Body of pancreas (tissue), 4 donors: ENCODE results near the gene TCAP. TPM values are rescaled to one million over a fixed set of nuclear protein-coding genes. Genes with fewer than 3 reads are reported as not detected.
A peak's percentile ranks its signal among the peaks of the same experiment; 100 is the strongest.

Experiments
- ATAC-seq: fragments of 150-250 bp; one replicate; pipeline ENCODE4 v1.9.1; 2016
- DNase-seq, 4 donors: peaks; one replicate each; pipeline ENCODE4 v3.0.0-alpha.2; 2019
- H3K27ac ChIP-seq, 4 donors: fragments of 200-600 bp; sonication (generic); 1 replicate in 3 of 4; 2 replicates in 1 of 4; pipeline versions ENCODE4 v1.5.1 to v1.6.1; 2016 to 2019; ENCODE audit warnings: mild to moderate bottlenecking in 1 of 4, mixed read lengths in 1 of 4, moderate library complexity in 1 of 4
- H3K27me3 ChIP-seq, 2 donors: fragments of 200-600 bp; sonication (generic); one replicate each; pipeline ENCODE4 v1.6.0; 2016; ENCODE audit warnings: mild to moderate bottlenecking in 1 of 2
- H3K36me3 ChIP-seq, 2 donors: fragments of 200-600 bp; sonication (generic); replicated peaks in 1 of 2; 2 replicates each; pipeline ENCODE4 v1.5.1; 2016; ENCODE audit warnings: low read depth in 2 of 2; ENCODE audit not compliant: insufficient read depth in 1 of 2
- H3K4me1 ChIP-seq: fragments of 200-600 bp; sonication (generic); one replicate; pipeline ENCODE4 v1.6.0; 2016
- H3K4me3 ChIP-seq, 2 donors: fragments of 200-600 bp; sonication (generic); 1 replicate in 1 of 2; 2 replicates in 1 of 2; pipeline ENCODE4 v1.5.1; 2016 to 2019
- H3K9me3 ChIP-seq, 3 donors: fragments of 200-600 bp; sonication (generic); 1 replicate in 2 of 3; 2 replicates in 1 of 3; pipeline ENCODE4 v1.5.1; 2016
- POLR2A ChIP-seq, 3 donors: fragments of 450-650 bp; IDR thresholded peaks; one replicate each; pipeline ENCODE4 v1.6.1; 2016; ENCODE audit warnings: antibody characterized with exemption in 3 of 3, mild to moderate bottlenecking in 2 of 3
- WGBS, 2 donors: methylation state at CpG; one replicate each; pipeline ENCODE4 v1.1.5; 2017; 5-methylcytosine and 5-hydroxymethylcytosine counted together
- intact Hi-C: fragments of 100-400 bp; cut with DNase I; formaldehyde crosslinking; loops from one replicate; pipeline ENCODE4 v1.15.1; 2023
- total RNA-seq, 2 donors: library from RNA; depleted of rRNA; stranded (reverse); fragments of >200 nt; gene quantifications; one replicate each; pipeline ENCODE4 v1.1.0, GENCODE V29; 2016
- TF ChIP-seq, protein P1 (sequence below), 7 experiments: fragments of 450-650 bp in 4 of 7; fragments of 200-600 bp in 3 of 7; sonication (generic) in 3 of 7; IDR thresholded peaks; one replicate each; pipeline ENCODE4 v1.5.1; 2016 to 2019; ENCODE audit warnings: antibody characterized with exemption in 7 of 7

Gene TCAP
- total RNA-seq, 2 donors from 2014 or later, result 0.26 TPM; not detected in 1

DNA sequence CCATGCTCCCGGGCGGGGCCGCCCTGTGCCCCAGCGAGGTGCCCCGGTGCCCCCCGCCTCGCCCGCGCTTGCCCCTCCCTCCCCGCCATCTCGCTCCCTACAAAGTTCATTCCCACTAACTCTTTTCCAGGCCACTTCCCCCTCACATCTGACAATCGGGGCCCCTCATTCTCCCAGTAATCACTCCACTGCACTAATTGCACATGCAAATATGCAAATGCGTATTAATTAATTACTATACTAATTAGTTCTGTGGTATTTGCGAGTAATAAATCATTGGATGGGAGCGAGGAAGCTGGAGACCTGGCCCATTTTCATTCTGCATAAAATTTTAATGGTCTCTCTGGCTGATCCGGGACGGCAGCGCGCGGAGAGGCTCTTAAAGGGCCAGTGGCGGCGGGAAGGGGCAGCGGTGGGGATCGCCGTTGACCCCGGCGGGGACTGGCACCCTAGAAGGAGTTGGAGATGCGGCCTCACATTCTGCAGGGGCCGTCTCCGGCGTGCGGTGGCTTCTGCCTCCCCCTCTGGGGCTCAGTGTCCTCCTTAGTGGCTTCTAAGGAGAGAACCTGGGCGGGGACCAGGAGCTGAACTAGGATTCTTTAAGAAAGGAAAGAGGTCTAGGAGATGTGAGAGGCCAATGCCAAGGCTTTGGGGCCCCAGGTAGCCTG, 46.8 kb upstream of the TCAP start:
- Histone ChIP-seq H3K27ac (peak overlapping the region; percentile 26 to 75 (median 70)), H3K4me1 (peaks cover 33% of the 10 kb centered on the region), H3K9me3 (no peaks in the 10 kb centered on the region), H3K27me3 (no peaks in the 10 kb centered on the region), H3K36me3 (no peaks in the 10 kb centered on the region), H3K4me3 (peak overlapping the region in 1 of 2 donors; percentile 51)
- ATAC-seq, result peak; percentile 23
- intact Hi-C loops, result no loop called here
- WGBS, 2 donors, result 1 to 4% methylated on average over 31 to 32 of the region's 33 CpGs
- TF ChIP-seq, protein P1, sequence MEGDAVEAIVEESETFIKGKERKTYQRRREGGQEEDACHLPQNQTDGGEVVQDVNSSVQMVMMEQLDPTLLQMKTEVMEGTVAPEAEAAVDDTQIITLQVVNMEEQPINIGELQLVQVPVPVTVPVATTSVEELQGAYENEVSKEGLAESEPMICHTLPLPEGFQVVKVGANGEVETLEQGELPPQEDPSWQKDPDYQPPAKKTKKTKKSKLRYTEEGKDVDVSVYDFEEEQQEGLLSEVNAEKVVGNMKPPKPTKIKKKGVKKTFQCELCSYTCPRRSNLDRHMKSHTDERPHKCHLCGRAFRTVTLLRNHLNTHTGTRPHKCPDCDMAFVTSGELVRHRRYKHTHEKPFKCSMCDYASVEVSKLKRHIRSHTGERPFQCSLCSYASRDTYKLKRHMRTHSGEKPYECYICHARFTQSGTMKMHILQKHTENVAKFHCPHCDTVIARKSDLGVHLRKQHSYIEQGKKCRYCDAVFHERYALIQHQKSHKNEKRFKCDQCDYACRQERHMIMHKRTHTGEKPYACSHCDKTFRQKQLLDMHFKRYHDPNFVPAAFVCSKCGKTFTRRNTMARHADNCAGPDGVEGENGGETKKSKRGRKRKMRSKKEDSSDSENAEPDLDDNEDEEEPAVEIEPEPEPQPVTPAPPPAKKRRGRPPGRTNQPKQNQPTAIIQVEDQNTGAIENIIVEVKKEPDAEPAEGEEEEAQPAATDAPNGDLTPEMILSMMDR (IDR thresholded peaks at IDR 0.05), result no peak
- no peak for TF ChIP-seq POLR2A (IDR thresholded peaks at IDR 0.05)
- DNase-seq, result peak in 1 of 4 donors; percentile 41

DNA sequence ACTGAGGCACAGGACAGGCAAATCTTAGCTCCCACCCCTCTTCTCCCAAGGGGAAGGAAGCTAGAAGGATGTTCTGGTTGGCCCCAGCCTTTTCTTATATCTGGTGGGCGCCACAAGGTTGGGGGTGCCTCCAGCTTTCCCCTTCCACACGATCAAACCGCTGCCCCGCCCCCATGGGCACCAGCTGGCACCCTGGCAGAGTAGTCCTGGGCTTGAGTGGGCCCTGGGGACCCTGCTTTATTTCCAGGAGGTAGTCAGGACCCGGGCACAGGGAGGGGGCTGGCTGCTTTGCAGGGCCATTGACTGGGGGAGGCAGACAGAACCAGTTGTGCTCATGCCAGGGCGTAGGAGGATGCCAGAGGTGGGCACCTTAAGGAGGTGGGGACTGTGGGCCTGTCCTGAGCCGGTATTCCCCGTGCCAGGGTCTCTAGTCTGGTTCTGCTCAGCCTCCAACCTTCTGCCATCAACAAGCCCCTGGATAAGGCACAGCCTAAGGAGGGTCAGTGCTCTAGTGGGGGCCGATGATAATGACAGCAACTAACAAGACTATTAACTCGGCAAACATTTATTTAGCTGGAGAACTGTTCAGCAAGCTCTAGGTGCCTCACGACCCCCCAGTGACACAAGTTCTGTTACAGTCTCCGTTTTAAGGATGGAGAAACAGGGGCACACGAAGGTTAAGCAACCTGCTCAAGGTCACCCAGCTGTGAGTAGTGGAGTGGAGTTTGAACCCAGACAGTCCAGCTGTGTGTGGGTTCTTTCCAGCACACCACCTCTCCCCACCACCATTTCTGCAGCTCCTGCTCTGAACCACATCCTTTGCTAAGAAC, 46.0 kb upstream of the TCAP start:
- H3K27ac ChIP-seq, result no peak overlapping the region

DNA sequence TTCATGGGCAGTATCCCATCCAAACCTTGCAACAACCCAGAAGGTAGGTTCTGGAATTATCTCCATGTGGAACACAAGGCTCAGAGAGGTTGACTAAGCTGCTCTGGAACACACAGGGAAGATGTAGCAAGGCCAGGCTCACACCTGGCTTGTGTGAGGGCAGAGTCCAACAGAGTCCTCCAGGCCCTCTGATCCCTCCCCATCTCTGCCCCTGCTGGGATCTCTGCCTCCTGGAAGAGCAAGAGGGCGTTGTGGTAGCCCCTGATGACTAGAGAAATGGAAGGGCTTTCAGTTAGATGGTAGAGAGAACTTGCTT, 45.4 kb upstream of the TCAP start:
- Histone ChIP-seq H3K27me3 (no peaks in the 10 kb centered on the region), H3K4me3 (no peak overlapping the region), H3K4me1 (peaks cover 36% of the 10 kb centered on the region), H3K27ac (no peak overlapping the region), H3K9me3 (no peaks in the 10 kb centered on the region), H3K36me3 (no peaks in the 10 kb centered on the region)
- DNase-seq (no peak), ATAC-seq (no peak)
- intact Hi-C loops, result loop anchor here (5.0 kb wide), 1 partner anchor 67 kb away; no protein-coding TSS in a partner anchor
- WGBS, 2 donors, result 56% methylated on average over 1 of the region's 1 CpG; no CpG with 5 or more reads in 1 of the 2 donors
- TF ChIP-seq, protein P1 (IDR thresholded peaks at IDR 0.05), result no peak
- no peak for TF ChIP-seq POLR2A (IDR thresholded peaks at IDR 0.05)

More for the DNA sequence above, 46.0 kb upstream of the TCAP start:
- H3K27me3 ChIP-seq, result no peaks in the 10 kb centered on the region
- intact Hi-C loops, result no loop called here
- no peak for ATAC-seq
- TF ChIP-seq, protein P1 (IDR thresholded peaks at IDR 0.05), result no peak
- no peak for TF ChIP-seq POLR2A (IDR thresholded peaks at IDR 0.05)
- no peaks in the 10 kb centered on the region for H3K36me3 ChIP-seq
- DNase-seq, result no peak
- H3K4me3 ChIP-seq, result no peak overlapping the region
- peaks cover 36% of the 10 kb centered on the region for H3K4me1 ChIP-seq
- 34 to 43% methylated on average over 8 to 13 of the region's 13 CpGs for WGBS, 2 donors
- no peaks in the 10 kb centered on the region for H3K9me3 ChIP-seq

DNA sequence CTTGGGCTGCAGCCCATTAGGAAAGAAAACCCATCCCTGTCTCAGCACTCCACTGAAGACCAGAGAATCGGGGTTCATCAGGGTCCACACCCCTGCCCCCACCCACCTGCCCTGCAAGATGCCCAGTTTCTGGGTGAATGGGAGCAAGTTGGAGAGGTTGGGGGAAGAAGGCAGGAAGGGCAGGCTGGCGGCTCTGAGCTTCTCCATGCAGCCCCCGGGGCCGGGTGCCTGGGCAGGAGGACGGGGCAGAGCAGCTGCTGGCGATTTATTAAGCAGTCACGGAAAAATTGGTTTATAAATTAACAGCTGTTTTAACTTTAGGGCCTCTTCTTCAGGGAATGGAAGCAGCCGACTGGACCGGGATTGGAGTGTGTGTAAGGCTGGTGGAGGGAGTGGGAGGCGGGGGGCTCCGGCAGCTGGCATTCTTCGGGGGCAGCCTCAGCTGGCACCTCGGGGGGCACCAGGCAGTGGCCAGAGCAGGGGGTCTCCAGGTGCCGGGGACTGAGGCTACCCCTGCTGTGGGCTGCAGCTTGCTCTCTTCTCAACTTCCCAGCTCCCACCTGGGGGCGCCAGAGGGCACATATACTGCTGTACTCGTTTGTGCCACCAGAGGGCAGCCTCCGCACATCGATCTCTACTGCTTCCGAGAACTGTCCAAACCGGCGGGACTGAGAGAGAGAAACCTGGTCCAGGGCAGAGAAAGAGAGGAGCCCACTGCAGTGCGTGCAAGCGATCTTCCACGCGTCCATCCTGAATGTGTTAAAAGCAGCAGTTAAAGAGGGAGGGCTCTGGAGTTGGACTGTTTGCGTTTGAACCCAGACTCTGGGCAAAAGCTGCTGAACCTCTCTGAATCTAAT, 43.4 kb upstream of the TCAP start:
- Histone ChIP-seq H3K27me3 (peaks cover 0 to 5% of the 10 kb centered on the region in 2 donors), H3K4me1 (peaks cover 54% of the 10 kb centered on the region), H3K27ac (no peak overlapping the region), H3K36me3 (no peaks in the 10 kb centered on the region), H3K4me3 (no peak overlapping the region), H3K9me3 (no peaks in the 10 kb centered on the region)
- TF ChIP-seq POLR2A (IDR thresholded peaks at IDR 0.05), result no peak
- TF ChIP-seq, protein P1 (IDR thresholded peaks at IDR 0.05), result peak; percentile 95 to 100 (median 100)
- intact Hi-C loops, result loop anchor here (5.0 kb wide), 1 partner anchor 69 kb away; no protein-coding TSS in a partner anchor
- 9% methylated on average over 23 to 26 of the region's 26 CpGs for WGBS, 2 donors
- DNase-seq (peak; percentile 85 to 89 (median 86)), ATAC-seq (peak; percentile 62)
